OCI-M2 (cell line): ENCODE measurements around the gene RBPJ.

Experiments used
- DNase-seq: peaks from one replicate; lab custom pipeline; 2025; ENCODE audit not compliant: unreplicated experiment; lab: John Stamatoyannopoulos, UW

The RBPJ gene

GRCh38 chr4:26412381-26413372 is 91.9 kb downstream of the RBPJ start:
- DNase-seq, result no peak

- no peak for DNase-seq
Measured at GRCh38 chr4:26413582-26413981, 92.8 kb downstream of the RBPJ start.

- DNase-seq, result no peak
Measured at GRCh38 chr4:26418107-26418506, 97.3 kb downstream of the RBPJ start.

- no peak for DNase-seq
Measured at GRCh38 chr4:26418850-26419249, 98.0 kb downstream of the RBPJ start.

GRCh38 chr4:26420438-26420837 is 99.6 kb downstream of the RBPJ start:
- no peak for DNase-seq

- DNase-seq, result no peak
Measured at GRCh38 chr4:26420913-26421312, 100.1 kb downstream of the RBPJ start.

GRCh38 chr4:26424153-26424552 is 103.3 kb downstream of the RBPJ start:
- no peak for DNase-seq

- DNase-seq, result no peak
Measured at GRCh38 chr4:26424838-26425237, 104.0 kb downstream of the RBPJ start.

GRCh38 chr4:26425953-26426352 is 105.1 kb downstream of the RBPJ start:
- no peak for DNase-seq

- DNase-seq, result no peak
Measured at GRCh38 chr4:26426892-26427291, 106.1 kb downstream of the RBPJ start.

GRCh38 chr4:26429910-26430309 is 109.1 kb downstream of the RBPJ start:
- no peak for DNase-seq

GRCh38 chr4:26431461-26432180 is 110.8 kb downstream of the RBPJ start:
- DNase-seq, result no peak

GRCh38 chr4:26432419-26432818 is 111.6 kb downstream of the RBPJ start:
- DNase-seq, result no peak

GRCh38 chr4:26433556-26433955 is 112.7 kb downstream of the RBPJ start:
- DNase-seq, result no peak

GRCh38 chr4:26434030-26434639 is 113.3 kb downstream of the RBPJ start:
- DNase-seq, result no peak

- DNase-seq, result no peak
Measured at GRCh38 chr4:26441102-26441501, 120.3 kb downstream of the RBPJ start.

- no peak for DNase-seq
Measured at GRCh38 chr4:26441771-26442170, 121.0 kb downstream of the RBPJ start.

- DNase-seq, result no peak
Measured at GRCh38 chr4:26447378-26447777, 126.6 kb downstream of the RBPJ start.

GRCh38 chr4:26450418-26450817 is 129.6 kb downstream of the RBPJ start:
- no peak for DNase-seq

- no peak for DNase-seq
Measured at GRCh38 chr4:26451597-26451996, 130.8 kb downstream of the RBPJ start.
